HCEC 1CT (cell line): ENCODE data around the gene FAM117B.
"Not testable (repeated sequence)": the region's sequence is repeated elsewhere in the genome, so short reads cannot be mapped to it uniquely, and the experiment has no call there.

Source experiments
- DNase-seq: peaks from one replicate; pipeline ENCODE4 v3.0.0-alpha.2; 2017

FAM117B gene

DNA sequence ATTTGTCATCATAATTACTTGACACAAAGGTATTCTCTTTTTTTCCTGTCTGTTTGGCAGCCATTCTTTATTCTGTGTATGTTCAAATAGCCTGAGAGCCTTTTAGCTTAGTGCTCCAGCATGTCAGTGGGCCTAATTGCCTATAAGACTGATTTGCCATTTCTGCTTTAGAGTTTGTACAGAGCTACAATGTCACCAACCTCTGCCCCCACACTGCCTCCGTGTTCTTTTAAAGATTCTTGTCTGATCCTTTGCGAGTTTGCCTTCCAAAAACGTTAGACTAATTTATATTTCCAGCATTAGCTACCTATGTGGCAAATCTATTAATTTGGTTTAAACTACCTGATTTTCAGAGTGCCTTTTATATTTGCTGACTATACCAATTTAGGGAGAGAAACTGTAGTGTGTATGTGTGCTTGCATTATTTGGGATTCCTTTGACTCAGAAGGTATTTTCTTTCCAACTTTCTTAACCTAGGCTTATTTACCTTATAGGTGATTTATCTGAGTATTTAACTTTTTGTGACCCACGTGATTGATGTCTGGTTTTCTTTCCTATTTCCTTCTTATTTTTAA is 70.8 kb downstream of the FAM117B start:
- DNase-seq, result no peak

DNA sequence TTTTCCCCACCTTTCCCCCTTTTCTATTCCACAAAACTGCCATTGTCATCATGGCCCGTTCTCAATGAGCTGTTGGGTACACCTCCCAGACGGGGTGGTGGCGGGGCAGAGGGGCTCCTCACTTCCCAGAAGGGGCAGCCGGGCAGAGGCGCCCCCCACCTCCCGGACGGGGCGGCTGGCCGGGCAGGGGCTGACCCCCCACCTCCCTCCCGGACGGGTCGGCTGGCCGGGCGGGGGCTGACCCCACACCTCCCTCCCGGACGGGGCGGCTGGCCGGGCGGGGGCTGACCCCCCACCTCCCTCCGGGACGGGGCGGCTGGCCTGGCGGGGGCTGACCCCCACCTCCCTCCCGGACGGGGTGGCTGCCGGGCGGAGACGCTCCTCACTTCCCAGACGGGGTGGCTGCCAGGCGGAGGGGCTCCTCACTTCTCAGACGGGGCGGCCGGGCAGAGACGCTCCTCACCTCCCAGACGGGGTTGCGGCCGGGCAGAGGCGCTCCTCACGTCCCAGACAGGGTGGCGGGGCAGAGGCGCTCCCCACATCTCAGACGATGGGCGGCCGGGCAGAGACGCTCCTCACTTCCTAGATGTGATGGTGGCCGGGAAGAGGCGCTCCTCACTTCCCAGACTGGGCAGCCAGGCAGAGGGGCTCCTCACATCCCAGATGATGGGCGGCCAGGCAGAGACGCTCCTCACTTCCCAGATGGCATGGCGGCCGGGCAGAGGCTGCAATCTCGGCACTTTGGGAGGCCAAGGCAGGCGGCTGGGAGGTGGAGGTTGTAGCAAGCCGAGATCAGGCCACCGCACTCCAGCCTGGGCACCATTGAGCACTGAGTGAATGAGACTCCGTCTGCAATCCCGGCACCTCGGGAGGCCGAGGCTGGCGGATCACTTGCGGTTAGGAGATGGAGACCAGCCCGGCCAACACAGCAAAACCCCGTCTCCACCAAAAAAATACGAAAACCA is 80.5 kb downstream of the FAM117B start:
- DNase-seq, result not testable (repeated sequence)

DNA sequence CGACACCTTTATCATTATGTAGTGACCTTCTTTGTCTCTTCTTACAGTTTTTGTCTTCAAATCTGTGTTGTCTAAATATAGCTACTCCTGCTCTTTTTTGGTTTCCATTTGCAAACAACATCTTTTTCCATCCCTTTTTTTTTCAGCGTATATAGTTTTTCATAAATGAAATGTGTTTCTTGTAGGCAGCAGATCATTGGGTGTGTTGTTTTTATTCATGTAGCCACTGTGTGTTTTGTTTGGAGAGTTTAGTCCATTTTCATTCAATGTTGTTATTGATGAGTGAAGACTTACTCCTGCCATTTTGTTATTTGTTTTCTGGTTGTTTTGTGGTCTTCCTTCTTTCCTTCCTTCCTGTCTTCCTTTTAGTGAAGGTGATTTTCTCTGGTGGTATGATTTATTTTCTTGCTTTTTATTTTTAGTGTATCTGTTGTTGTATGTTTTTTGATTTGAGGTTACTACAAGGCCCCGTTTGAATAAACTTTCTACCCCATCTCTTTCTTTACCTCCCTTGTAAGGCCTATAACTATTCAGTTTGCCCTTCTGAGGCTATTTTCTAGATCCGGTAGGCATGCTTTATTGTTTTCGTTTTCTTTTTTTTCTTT is 81.4 kb downstream of the FAM117B start:
- no peak for DNase-seq

DNA sequence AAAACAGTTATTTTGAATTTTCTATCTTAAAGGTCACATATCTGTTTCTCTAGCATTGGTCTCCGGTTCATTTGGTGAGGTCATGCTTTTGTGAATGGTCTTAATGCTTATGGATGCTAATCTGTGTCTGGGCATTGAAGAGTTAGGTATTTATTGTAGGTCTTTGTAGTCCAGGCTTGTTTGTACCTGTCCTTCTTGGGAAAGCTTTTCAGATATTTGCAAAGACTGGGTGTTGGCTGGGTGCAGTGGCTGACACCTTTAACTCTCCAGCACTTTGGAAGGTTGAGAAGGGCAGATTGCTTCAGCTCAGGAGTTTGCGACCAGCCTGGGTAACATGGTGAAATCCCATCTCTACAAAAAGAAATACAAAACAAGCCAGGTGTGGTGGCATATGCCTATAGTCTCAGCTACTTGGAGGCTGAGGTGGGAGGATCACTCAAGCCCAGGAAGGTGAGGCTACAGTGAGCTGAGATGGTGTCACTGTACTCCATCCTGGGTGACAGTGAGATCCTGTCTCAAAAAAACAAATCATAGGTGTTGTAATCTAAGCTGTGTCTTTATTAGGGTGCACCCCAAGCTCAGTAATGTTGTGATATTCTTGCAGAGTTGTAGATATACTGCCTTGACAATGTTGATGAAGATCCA is 82.3 kb downstream of the FAM117B start:
- no peak for DNase-seq

GRCh38 chr2:202717598-202718310 is 83.0 kb downstream of the FAM117B start:
- no peak for DNase-seq

GRCh38 chr2:202718614-202719013 is 83.8 kb downstream of the FAM117B start:
- DNase-seq, result peak; percentile 77

DNA sequence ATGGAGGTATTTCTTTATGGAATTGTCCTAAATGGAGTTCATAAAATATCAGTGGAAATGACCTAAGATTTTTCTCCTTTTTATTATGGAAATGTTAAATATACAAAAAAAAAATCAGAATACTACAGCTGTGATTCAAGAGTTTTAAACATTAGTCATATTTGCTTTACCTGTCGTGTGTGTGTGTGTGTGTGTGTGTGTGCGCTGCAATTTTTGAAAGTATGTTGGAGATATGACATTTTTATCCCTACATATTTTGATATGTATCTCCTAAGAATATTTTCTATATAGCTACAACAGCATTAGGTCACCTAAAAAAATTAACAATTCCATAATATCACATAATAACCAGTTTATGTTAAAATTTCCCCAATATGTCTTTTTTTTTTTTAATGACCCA is 85.5 kb downstream of the FAM117B start:
- no peak for DNase-seq

GRCh38 chr2:202721621-202722020 is 86.9 kb downstream of the FAM117B start:
- DNase-seq, result peak; percentile 83

GRCh38 chr2:202723746-202724145 is 89.0 kb downstream of the FAM117B start:
- DNase-seq, result no peak

GRCh38 chr2:202726070-202726469 is 91.3 kb downstream of the FAM117B start:
- DNase-seq, result no peak

GRCh38 chr2:202736826-202737225 is 102.1 kb downstream of the FAM117B start:
- DNase-seq, result no peak

DNA sequence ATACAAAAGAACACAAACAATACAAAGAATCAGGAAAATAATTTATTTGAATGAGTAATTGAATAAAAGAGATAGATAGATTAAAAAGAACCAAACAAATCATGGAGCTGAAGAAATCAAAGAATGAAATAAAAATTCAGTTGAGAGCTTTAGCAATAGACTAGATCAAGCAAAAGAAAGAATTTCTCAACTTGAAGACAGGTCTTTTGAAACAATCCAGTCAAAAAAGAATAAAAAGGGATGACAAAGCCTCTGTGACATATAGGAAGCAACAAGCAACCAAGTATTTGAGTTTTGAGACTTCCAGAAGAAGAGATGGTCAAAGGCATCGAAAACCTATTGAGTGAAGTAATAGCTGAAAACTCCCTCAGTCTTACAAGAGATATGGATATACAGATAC is 108.8 kb downstream of the FAM117B start:
- no peak for DNase-seq

GRCh38 chr2:202749477-202749876 is 114.7 kb downstream of the FAM117B start:
- DNase-seq, result peak; percentile 6

- no peak for DNase-seq
These were observed 116.1 kb downstream of the FAM117B start for GRCh38 chr2:202750763-202751427.

- DNase-seq, result no peak
These were observed 117.3 kb downstream of the FAM117B start for GRCh38 chr2:202752071-202752470.

DNA sequence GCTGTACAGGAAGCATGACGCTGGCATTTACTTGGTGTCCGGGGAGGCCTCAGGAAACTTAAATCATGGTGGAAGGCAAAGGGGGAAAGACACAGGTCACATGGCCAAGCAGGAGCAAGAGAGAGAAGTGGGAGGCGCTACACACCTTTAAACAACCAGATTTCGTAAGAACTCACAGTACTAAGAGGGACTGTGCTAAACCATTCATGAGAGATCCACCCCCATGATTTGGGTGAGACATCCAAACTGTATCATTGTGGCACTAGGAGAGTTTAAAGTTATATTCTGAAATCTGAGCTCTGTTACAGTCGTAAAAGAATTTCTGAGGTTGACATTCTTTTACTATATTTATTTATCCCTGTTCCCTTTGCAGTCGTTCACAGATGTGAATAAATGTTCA is 120.2 kb downstream of the FAM117B start:
- no peak for DNase-seq

DNA sequence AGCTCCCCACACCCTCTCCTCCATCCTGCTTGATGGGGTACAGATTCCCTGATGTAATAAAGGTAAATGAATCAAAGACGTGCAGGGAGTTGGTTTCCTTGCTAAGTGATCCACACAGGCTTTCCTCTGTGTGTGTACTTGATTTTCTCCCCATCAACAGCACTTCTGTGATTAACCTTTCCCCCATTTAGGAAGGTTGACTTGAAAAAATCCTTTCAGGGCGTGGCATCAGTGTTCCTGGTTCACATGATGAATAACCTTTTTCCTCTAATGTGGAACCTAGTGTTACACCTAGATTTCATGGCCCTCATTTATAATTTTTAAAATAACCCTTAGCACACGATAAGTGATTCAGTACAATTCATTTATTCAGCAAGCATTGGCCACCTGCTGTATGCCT is 121.8 kb downstream of the FAM117B start:
- DNase-seq, result no peak

GRCh38 chr2:202757339-202757738 is 122.6 kb downstream of the FAM117B start:
- DNase-seq, result no peak

GRCh38 chr2:202758128-202758527 is 123.4 kb downstream of the FAM117B start:
- no peak for DNase-seq

- no peak for DNase-seq
These were observed 123.8 kb downstream of the FAM117B start for GRCh38 chr2:202758604-202759003.

DNA sequence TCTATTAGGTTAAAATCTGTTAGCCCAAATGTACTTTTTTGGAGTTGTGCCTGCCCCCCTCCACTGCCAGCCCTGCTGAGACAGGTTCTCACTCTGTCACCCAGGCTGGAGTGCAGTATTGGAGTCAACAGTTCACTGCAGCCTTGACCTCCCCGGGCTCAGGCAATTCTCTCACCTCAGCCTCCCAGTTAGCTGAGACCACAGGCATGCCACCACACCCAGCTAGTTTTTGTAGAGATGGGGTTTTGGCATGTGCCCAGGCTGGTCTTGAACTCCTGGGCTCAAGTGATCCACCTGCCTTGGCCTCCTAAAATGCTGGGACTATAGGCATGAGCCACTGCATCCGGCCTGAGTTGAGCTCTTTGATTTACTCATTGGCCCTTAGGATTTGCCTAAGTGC is 126.1 kb downstream of the FAM117B start:
- DNase-seq, result no peak

DNA sequence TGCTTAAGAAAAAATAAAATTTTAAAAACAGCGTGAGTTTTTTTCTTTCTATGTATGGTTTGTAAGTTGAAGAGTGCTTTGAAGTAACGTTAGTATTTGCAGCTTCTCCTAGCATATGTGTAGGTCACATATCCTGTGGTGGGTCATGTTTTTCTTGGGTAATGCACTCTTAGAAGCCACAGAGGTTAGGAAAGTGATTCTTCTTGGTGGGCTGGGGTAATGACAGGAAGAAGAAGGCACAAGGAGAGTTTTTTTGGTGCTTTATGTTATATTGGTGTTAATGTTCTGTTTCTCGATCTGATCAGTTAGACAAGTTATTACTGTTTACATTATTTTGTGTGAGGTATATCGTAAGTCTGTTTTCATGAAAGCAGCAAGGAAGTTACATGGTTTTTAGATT is 127.8 kb downstream of the FAM117B start:
- DNase-seq, result no peak
